ENCODE results near the gene PSG4.
"Not testable (repeated sequence)": the region's sequence is repeated elsewhere in the genome, so short reads cannot be mapped to it uniquely, and the experiment has no call there.

The PSG4 gene

GRCh38 chr19:43205471-43206105, at the start of gene PSG4:
Gene PSG4 (minus strand): TSS chr19:43205638. CDS start chr19:43205536, 102 bp downstream.
- DNase-seq; H3K4me1 ChIP-seq (ENCODE audit: low read length); H3K27me3 ChIP-seq (replicated peaks; ENCODE audit: insufficient read depth, low read length); H3K36me3 ChIP-seq (replicated peaks; ENCODE audit: insufficient read depth, low read length); H3K79me2 ChIP-seq (ENCODE audit: low read length); H3K9me2 ChIP-seq (replicated peaks; ENCODE audit: insufficient read depth, low read length); H2AFZ ChIP-seq (ENCODE audit: low read length); H3K4me3 ChIP-seq (ENCODE audit: low read length); H3K9ac ChIP-seq (ENCODE audit: low read length); H3F3A ChIP-seq (ENCODE audit: insufficient read depth, low read length); H3K27ac ChIP-seq (ENCODE audit: low read length); H4K20me1 ChIP-seq (ENCODE audit: insufficient read depth, low read length); H3K4me2 ChIP-seq (ENCODE audit: low read depth, low read length); H3K9me3 ChIP-seq (replicated peaks; ENCODE audit: insufficient read depth, low read length): not testable (repeated sequence)

- H4K20me1 ChIP-seq (ENCODE audit: insufficient read depth, low read length); H3K4me3 ChIP-seq (ENCODE audit: low read length): not testable (repeated sequence)
These were observed 46.0 kb upstream of the PSG4 start for GRCh38 chr19:43251428-43251827.

GRCh38 chr19:43250296-43250695, 44.9 kb upstream of the PSG4 start:
- not testable (repeated sequence) for H4K20me1 ChIP-seq (ENCODE audit: insufficient read depth, low read length); H3F3A ChIP-seq (ENCODE audit: insufficient read depth, low read length); H3K4me1 ChIP-seq (ENCODE audit: low read length); H3K9me3 ChIP-seq (replicated peaks; ENCODE audit: insufficient read depth, low read length); H3K4me2 ChIP-seq (ENCODE audit: low read depth, low read length); H3K9me2 ChIP-seq (replicated peaks; ENCODE audit: insufficient read depth, low read length); H3K9ac ChIP-seq (ENCODE audit: low read length); H3K36me3 ChIP-seq (replicated peaks; ENCODE audit: insufficient read depth, low read length); H3K27me3 ChIP-seq (replicated peaks; ENCODE audit: insufficient read depth, low read length); DNase-seq; H3K27ac ChIP-seq (ENCODE audit: low read length); H3K4me3 ChIP-seq (ENCODE audit: low read length); H3K79me2 ChIP-seq (ENCODE audit: low read length); H2AFZ ChIP-seq (ENCODE audit: low read length)

More at GRCh38 chr19:43251428-43251827, 46.0 kb upstream of the PSG4 start:
- H3K27me3 ChIP-seq (replicated peaks; ENCODE audit: insufficient read depth, low read length); H3F3A ChIP-seq (ENCODE audit: insufficient read depth, low read length); H3K4me1 ChIP-seq (ENCODE audit: low read length); H3K27ac ChIP-seq (ENCODE audit: low read length); H3K9me3 ChIP-seq (replicated peaks; ENCODE audit: insufficient read depth, low read length); H3K9me2 ChIP-seq (replicated peaks; ENCODE audit: insufficient read depth, low read length); DNase-seq; H3K4me2 ChIP-seq (ENCODE audit: low read depth, low read length); H3K9ac ChIP-seq (ENCODE audit: low read length); H3K79me2 ChIP-seq (ENCODE audit: low read length); H2AFZ ChIP-seq (ENCODE audit: low read length); H3K36me3 ChIP-seq (replicated peaks; ENCODE audit: insufficient read depth, low read length): not testable (repeated sequence)

GRCh38 chr19:43248635-43249002, 43.2 kb upstream of the PSG4 start:
- H3K4me1 ChIP-seq (ENCODE audit: low read length), result not testable (repeated sequence)

GRCh38 chr19:43247243-43247880, 41.9 kb upstream of the PSG4 start:
- not testable (repeated sequence) for H3K27ac ChIP-seq (ENCODE audit: low read length); H3K79me2 ChIP-seq (ENCODE audit: low read length); H3K27me3 ChIP-seq (replicated peaks; ENCODE audit: insufficient read depth, low read length); H3K36me3 ChIP-seq (replicated peaks; ENCODE audit: insufficient read depth, low read length); DNase-seq; H4K20me1 ChIP-seq (ENCODE audit: insufficient read depth, low read length); H3K9me3 ChIP-seq (replicated peaks; ENCODE audit: insufficient read depth, low read length); H3K4me1 ChIP-seq (ENCODE audit: low read length); H3K9me2 ChIP-seq (replicated peaks; ENCODE audit: insufficient read depth, low read length); H3F3A ChIP-seq (ENCODE audit: insufficient read depth, low read length); H3K4me2 ChIP-seq (ENCODE audit: low read depth, low read length); H2AFZ ChIP-seq (ENCODE audit: low read length); H3K4me3 ChIP-seq (ENCODE audit: low read length); H3K9ac ChIP-seq (ENCODE audit: low read length)

More at GRCh38 chr19:43248635-43249002, 43.2 kb upstream of the PSG4 start:
- not testable (repeated sequence) for H3K9me2 ChIP-seq (replicated peaks; ENCODE audit: insufficient read depth, low read length); H3K9ac ChIP-seq (ENCODE audit: low read length); H3K4me2 ChIP-seq (ENCODE audit: low read depth, low read length); H3K27ac ChIP-seq (ENCODE audit: low read length); DNase-seq; H4K20me1 ChIP-seq (ENCODE audit: insufficient read depth, low read length); H3K9me3 ChIP-seq (replicated peaks; ENCODE audit: insufficient read depth, low read length); H3K27me3 ChIP-seq (replicated peaks; ENCODE audit: insufficient read depth, low read length); H3K79me2 ChIP-seq (ENCODE audit: low read length); H2AFZ ChIP-seq (ENCODE audit: low read length); H3K4me3 ChIP-seq (ENCODE audit: low read length); H3F3A ChIP-seq (ENCODE audit: insufficient read depth, low read length); H3K36me3 ChIP-seq (replicated peaks; ENCODE audit: insufficient read depth, low read length)

- H3F3A ChIP-seq (ENCODE audit: insufficient read depth, low read length); H3K27me3 ChIP-seq (replicated peaks; ENCODE audit: insufficient read depth, low read length); H3K4me1 ChIP-seq (ENCODE audit: low read length); H3K9me3 ChIP-seq (replicated peaks; ENCODE audit: insufficient read depth, low read length); H3K4me3 ChIP-seq (ENCODE audit: low read length); H3K9ac ChIP-seq (ENCODE audit: low read length); DNase-seq; H4K20me1 ChIP-seq (ENCODE audit: insufficient read depth, low read length); H3K4me2 ChIP-seq (ENCODE audit: low read depth, low read length); H3K36me3 ChIP-seq (replicated peaks; ENCODE audit: insufficient read depth, low read length); H3K9me2 ChIP-seq (replicated peaks; ENCODE audit: insufficient read depth, low read length); H3K79me2 ChIP-seq (ENCODE audit: low read length); H3K27ac ChIP-seq (ENCODE audit: low read length); H2AFZ ChIP-seq (ENCODE audit: low read length): not testable (repeated sequence)
These were observed 40.4 kb upstream of the PSG4 start for GRCh38 chr19:43245848-43246247.

- H3K4me2 ChIP-seq (ENCODE audit: low read depth, low read length); H3K9me2 ChIP-seq (replicated peaks; ENCODE audit: insufficient read depth, low read length); H3K36me3 ChIP-seq (replicated peaks; ENCODE audit: insufficient read depth, low read length); H3K27ac ChIP-seq (ENCODE audit: low read length); H3F3A ChIP-seq (ENCODE audit: insufficient read depth, low read length); H3K79me2 ChIP-seq (ENCODE audit: low read length); DNase-seq; H2AFZ ChIP-seq (ENCODE audit: low read length); H3K4me3 ChIP-seq (ENCODE audit: low read length); H3K4me1 ChIP-seq (ENCODE audit: low read length); H3K27me3 ChIP-seq (replicated peaks; ENCODE audit: insufficient read depth, low read length); H3K9ac ChIP-seq (ENCODE audit: low read length); H4K20me1 ChIP-seq (ENCODE audit: insufficient read depth, low read length); H3K9me3 ChIP-seq (replicated peaks; ENCODE audit: insufficient read depth, low read length): not testable (repeated sequence)
These were observed 36.8 kb upstream of the PSG4 start for GRCh38 chr19:43242211-43242610.

- H3K27me3 ChIP-seq (replicated peaks; ENCODE audit: insufficient read depth, low read length); H3K4me2 ChIP-seq (ENCODE audit: low read depth, low read length); H3K9ac ChIP-seq (ENCODE audit: low read length); H3K36me3 ChIP-seq (replicated peaks; ENCODE audit: insufficient read depth, low read length); H3K27ac ChIP-seq (ENCODE audit: low read length); H2AFZ ChIP-seq (ENCODE audit: low read length); H3K4me3 ChIP-seq (ENCODE audit: low read length); H3K9me3 ChIP-seq (replicated peaks; ENCODE audit: insufficient read depth, low read length); H3K79me2 ChIP-seq (ENCODE audit: low read length); H3K4me1 ChIP-seq (ENCODE audit: low read length); H4K20me1 ChIP-seq (ENCODE audit: insufficient read depth, low read length); DNase-seq; H3F3A ChIP-seq (ENCODE audit: insufficient read depth, low read length); H3K9me2 ChIP-seq (replicated peaks; ENCODE audit: insufficient read depth, low read length): not testable (repeated sequence)
These were observed 32.8 kb upstream of the PSG4 start for GRCh38 chr19:43238213-43238612.

All from MM.1S (cell line).